Activated CD8-positive, alpha-beta memory T cell treated with anti-CD3 and anti-CD28 coated beads for 36 hours (primary cell): Measurements from ENCODE around the gene UNC93B1. TPM values are rescaled to one million over a fixed set of nuclear protein-coding genes. Genes with fewer than 3 reads are reported as not detected.

ENCODE experiments used
- CTCF ChIA-PET: fragments of 350-600 bp; sonication (Branson Sonifier 250); formaldehyde crosslinking; loops from one replicate; lab custom pipeline; 2021; ENCODE audit warnings: antibody characterized with exemption; lab: Charles Lee
- POLR2A ChIA-PET: fragments of 350-600 bp; sonication (Branson Sonifier 250); formaldehyde crosslinking; loops from one replicate; lab custom pipeline; 2021; ENCODE audit warnings: antibody characterized with exemption; lab: Charles Lee
- total RNA-seq, 2 experiments: library from RNA; stranded (reverse); gene quantifications; one replicate each; pipeline ENCODE4 v1.2.3, GENCODE V29; 2021

UNC93B1 gene
- 10 to 100 TPM; 10.5 to 11.5 TPM for total RNA-seq

GRCh38 chr11:68003846-68004550 lies at the start of gene UNC93B1:
Gene UNC93B1, minus strand, starts transcription at chr11:68004097. Its CDS starts 54 bp downstream, at chr11:68004043.
- POLR2A ChIA-PET, result no interaction called here
- CTCF ChIA-PET, result no interaction called here

DNA sequence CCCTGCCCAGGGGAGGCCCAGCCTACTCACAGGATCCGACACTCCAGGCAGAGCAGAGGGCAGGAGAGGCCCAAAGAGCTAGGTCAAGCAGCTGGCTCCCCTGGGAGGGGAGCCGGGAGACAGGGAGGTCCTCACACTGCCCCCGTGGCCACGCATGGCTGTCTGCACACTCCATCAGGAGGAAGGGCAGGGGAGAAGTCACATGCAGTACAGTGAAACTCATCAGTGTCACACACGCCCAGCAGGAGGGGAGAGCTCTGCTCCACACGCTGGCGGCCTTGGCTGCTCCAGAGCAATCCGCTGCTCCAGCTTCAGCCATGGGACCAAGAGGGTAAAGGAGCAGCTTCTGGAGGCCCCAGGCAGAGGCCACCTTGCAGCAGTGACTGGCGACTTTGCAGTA lies 49.2 kb upstream of the UNC93B1 start:
- POLR2A ChIA-PET, result interaction anchor here (0.5 to 1.2 kb wide), 2 partner anchors 15 to 175 kb away, joined by 3 to 5 read pairs; partner anchors contain the start of gene TCIRG1

DNA sequence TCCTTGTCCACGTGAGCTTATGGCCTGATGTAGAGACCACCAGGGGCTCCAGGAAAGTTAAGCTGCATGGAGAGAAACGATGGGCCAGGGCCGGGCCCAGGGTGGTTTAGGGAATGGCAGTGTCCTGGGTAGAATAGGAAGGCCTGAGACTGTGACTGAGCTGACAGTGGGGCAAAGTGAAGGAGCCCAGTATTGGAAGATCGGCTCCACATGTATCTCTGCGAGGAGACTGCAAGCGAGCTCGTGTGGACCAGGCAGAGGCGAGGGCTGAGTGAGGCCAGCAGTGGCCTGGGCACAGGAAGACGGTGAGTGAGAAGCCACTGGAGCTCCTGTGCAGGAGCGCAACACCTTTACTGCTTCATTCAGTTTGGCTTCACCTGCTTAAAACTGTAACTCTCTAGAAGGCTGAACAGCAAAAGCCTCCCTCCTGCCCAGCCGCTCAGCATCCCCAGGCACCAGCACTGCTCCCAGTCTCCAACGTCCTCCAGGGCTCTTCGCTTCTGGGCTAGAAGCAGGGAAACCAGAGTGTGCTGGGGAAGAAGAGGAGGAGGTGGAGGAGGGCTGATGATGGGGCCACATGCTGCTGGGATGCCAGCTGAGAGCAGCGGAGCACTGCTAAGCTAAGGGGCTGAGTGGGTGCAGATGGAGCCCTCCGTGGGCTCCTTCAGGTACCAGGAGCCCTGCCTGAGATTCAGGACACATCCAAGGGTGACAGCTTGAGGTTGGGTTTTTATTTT lies 48.4 kb upstream of the UNC93B1 start:
- CTCF ChIA-PET, result no interaction called here

More for the DNA sequence above, 49.2 kb upstream of the UNC93B1 start:
- CTCF ChIA-PET, result no interaction called here

GRCh38 chr11:68051191-68052136 lies 47.6 kb upstream of the UNC93B1 start:
- ChIA-PET POLR2A (no interaction called here), CTCF (no interaction called here)

More for the DNA sequence above, 48.4 kb upstream of the UNC93B1 start:
- POLR2A ChIA-PET, result interaction anchor here (0.5 to 1.2 kb wide), 2 partner anchors 14 to 176 kb away, joined by 3 to 5 read pairs; partner anchors contain the start of gene TCIRG1

- ChIA-PET CTCF (no interaction called here), POLR2A (interaction anchor here (0.6 kb wide), 1 partner anchor 8 kb away, joined by 3 read pairs; no protein-coding TSS in a partner anchor)
Measured at GRCh38 chr11:68050371-68050841, 46.5 kb upstream of the UNC93B1 start.

DNA sequence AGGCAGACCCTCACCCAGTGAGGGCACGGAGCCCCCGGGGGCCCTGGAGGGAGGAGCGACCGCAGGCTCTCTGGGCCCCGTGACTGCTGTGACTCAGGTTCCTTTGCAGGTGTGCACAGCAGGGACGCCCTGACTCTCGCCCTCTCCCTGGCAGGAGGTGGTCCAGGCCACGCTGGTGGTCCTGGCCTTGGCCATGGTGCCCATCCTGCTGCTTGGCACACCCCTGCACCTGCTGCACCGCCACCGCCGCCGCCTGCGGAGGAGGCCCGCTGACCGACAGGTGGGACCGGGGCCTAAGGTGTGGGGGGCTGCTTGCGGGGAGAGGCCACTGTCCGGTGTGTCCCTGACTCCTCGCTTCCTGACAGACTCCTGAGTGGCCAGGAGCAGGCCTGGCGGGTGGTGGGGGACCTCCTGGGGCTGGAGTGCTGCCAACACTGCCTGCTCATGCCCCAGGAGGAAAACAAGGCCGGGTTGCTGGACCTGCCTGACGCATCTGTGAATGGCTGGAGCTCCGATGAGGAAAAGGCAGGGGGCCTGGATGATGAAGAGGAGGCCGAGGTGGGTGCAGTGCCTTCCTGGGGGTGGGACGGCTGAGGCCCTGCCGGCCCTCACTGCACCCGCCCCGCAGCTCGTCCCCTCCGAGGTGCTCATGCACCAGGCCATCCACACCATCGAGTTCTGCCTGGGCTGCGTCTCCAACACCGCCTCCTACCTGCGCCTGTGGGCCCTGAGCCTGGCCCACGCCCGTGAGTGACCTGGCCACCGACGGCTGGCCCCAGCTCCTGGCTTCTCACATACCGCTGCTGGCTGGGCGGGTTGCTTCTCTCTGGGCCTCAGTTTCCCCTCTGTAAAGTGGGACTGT lies 45.8 kb upstream of the UNC93B1 start:
- POLR2A ChIA-PET, result no interaction called here

GRCh38 chr11:68048681-68049508 lies 45.0 kb upstream of the UNC93B1 start:
- POLR2A ChIA-PET, result no interaction called here

More for the DNA sequence above, 45.8 kb upstream of the UNC93B1 start:
- CTCF ChIA-PET, result no interaction called here

DNA sequence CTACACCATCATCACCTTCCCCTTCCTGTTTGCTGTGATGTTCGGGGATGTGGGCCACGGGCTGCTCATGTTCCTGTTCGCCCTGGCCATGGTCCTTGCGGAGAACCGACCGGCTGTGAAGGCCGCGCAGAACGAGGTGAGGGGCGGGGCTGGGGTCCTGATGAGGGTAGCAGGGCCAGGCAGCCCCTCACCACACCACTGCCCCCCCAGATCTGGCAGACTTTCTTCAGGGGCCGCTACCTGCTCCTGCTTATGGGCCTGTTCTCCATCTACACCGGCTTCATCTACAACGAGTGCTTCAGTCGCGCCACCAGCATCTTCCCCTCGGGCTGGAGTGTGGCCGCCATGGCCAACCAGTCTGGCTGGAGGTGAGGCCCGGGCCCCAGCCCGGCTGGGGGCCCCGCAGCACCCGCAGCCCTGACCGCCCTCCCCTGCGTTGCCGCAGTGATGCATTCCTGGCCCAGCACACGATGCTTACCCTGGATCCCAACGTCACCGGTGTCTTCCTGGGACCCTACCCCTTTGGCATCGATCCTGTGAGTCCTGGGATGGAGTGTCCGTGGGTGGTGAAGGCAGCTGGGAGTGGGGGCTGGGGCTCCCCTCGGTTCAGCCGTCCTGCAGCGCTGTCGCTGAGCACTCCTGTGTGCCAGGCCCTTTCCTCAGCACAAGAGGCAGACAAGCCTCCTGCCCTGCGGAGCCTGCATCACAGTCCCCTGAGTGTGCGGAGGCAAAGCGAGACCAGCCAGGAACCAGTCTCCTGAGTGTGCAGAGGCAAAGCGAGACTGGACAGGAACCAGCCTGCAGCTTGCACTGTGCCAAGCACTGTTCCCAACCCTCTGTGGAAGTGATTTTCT lies 43.8 kb upstream of the UNC93B1 start:
- ChIA-PET CTCF (no interaction called here), POLR2A (no interaction called here)

More at GRCh38 chr11:68048681-68049508, 45.0 kb upstream of the UNC93B1 start:
- CTCF ChIA-PET, result no interaction called here

GRCh38 chr11:68044898-68045351 lies 41.0 kb upstream of the UNC93B1 start:
- CTCF ChIA-PET, result no interaction called here
- POLR2A ChIA-PET, result no interaction called here

- ChIA-PET POLR2A (no interaction called here), CTCF (no interaction called here)
Measured at GRCh38 chr11:68044145-68044813, 40.4 kb upstream of the UNC93B1 start.

GRCh38 chr11:68043349-68044144 lies 39.6 kb upstream of the UNC93B1 start:
- ChIA-PET POLR2A (no interaction called here), CTCF (no interaction called here)

DNA sequence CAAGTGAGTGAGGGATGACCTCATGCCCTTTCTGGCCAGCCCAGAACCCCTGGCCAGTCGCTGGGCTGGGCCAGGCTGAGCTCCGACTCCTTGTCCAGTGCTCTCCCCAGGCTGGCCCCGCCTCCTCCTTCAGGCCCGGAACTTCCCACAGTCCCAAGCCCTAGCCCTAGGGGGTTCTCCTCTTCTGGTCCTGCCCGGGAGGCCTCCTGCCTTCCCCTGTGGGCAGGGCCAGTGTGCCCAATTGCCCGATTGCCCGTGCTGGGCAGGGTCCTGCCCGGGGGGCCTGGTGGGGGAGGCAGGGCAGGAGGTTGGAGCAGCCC lies 39.1 kb upstream of the UNC93B1 start:
- ChIA-PET POLR2A (no interaction called here), CTCF (no interaction called here)

DNA sequence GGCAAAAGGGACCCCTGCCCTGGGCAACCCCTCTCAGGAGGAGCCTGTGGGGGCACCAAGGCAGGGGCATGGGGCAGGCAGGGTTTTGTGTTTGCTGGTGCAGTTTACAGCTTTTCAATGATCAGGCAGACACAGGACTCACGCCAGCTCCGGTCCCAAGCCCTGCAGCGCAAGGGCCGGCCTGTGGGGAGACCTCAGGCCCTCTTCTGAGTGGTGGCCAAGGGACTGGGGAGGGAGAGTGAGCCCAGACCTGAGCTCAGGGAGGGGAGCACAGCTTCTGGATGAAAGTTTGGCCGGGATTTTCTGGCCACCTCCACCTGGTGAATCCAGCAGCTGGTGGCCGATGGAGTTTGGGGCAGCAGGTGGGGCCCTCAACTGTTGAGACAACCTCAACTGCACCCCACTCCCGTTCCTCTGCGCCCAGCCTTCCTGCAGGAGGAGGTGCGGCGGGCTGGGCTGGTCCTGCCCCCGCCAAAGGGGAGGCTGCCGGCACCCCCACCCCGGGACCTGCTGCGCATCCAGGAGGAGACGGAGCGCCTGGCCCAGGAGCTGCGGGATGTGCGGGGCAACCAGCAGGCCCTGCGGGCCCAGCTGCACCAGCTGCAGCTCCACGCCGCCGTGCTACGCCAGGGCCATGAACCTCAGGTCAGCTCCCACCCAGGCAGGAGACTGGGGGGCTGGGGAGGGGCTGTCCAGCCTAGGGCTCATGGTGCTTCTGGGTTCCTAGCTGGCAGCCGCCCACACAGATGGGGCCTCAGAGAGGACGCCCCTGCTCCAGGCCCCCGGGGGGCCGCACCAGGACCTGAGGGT lies 38.5 kb upstream of the UNC93B1 start:
- ChIA-PET CTCF (interaction anchor here (1.4 kb wide), 1 partner anchor 166 kb away, joined by 4 read pairs; no protein-coding TSS in a partner anchor), POLR2A (interaction anchor here (0.5 to 0.9 kb wide), 2 partner anchors 8 to 14 kb away, joined by 3 to 5 read pairs; no protein-coding TSS in a partner anchor)

DNA sequence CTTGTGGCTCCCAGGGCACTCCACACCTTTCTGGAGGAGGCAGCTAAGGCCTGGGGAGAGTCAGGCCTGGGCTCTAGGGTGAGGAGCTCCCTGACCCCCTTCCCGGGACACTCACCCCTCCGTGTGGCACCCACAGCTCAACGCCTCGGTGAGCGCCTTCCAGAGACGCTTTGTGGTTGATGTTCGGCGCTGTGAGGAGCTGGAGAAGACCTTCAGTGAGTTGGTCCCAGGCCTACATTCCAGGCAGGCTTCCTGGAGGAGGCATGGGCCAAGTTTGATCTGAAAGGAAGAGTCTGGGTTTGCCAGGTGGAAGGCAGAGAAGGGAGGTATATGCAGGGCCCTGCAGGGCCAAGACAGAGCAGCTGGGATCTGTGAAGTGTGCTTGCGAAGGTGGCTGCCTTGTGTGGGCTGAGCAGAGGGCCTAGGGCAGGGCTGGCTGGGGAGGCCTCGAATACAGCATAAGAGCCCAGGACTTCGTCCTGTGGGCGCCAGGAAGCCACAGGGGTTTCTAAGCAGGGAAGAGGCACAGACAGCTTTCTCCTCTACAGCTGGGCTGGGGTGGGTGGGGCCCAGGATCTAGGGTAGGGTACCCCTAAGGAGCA lies 37.8 kb upstream of the UNC93B1 start:
- POLR2A ChIA-PET, result interaction anchor here (0.9 kb wide), 2 partner anchors 9 to 11 kb away, joined by 3 read pairs; no protein-coding TSS in a partner anchor
- CTCF ChIA-PET, result interaction anchor here (1.4 kb wide), 1 partner anchor 167 kb away, joined by 4 read pairs; no protein-coding TSS in a partner anchor
